ENCODE results near the gene MPG.
"Not testable (repeated sequence)": the region's sequence is repeated elsewhere in the genome, so short reads cannot be mapped to it uniquely, and the experiment has no call there.

MPG gene

DNA sequence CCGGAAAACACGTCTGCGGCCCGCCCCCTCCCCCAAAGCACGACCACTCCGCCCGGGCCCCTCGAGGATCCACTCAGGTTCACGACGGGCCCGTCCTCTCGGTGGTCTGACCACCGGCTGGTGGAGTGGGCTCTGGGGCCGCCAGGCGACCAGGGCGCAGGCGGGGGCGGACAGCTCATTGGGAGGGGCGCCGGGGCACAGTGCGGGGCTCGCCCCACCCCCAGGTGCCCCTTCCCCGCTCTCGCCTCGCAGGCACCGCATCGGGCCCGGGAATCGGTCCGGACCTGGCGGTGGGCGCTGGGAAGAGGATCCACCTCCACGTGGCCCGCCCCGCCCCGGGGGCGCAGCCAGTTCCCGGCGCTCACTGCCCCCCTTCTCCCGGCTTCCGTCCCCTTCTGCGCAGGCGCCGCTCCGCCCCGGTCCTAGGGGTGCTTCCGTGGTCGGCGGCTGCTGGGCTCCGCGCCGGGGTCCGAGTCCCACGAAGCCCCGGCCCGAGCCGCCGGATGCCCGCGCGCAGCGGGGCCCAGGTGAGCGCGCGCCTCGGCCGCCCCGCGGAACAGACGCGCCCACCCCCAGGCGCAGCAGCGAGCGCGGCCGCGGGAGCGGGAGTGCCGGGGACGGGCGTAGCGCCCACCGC, at the start of gene MPG:
MPG (plus strand) TSS at position 419 of the 637 bp plus-strand sequence; CDS start at position 504, 85 bp downstream.
- DNase-seq, result peak; percentile 94

DNA sequence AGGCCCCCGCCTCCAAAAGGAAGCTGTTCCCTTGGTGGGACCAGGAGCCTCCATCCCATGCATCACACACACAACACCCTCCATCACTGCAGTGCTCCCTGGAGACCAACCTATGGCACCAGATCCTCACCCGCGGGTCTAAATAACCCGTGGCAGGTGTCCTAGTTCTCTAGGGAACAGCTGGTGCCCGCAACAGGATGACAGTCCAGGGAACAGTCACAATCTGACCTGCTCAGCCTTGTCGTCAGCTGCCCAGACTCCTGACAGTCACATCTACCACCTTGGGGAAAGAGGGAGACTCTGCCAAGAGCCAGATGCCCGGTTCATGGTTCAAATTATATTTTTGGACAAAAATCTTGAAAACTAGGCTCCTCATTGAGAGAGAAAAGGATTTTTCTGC, 47.4 kb upstream of the MPG start:
- peak; percentile 2 for DNase-seq

DNA sequence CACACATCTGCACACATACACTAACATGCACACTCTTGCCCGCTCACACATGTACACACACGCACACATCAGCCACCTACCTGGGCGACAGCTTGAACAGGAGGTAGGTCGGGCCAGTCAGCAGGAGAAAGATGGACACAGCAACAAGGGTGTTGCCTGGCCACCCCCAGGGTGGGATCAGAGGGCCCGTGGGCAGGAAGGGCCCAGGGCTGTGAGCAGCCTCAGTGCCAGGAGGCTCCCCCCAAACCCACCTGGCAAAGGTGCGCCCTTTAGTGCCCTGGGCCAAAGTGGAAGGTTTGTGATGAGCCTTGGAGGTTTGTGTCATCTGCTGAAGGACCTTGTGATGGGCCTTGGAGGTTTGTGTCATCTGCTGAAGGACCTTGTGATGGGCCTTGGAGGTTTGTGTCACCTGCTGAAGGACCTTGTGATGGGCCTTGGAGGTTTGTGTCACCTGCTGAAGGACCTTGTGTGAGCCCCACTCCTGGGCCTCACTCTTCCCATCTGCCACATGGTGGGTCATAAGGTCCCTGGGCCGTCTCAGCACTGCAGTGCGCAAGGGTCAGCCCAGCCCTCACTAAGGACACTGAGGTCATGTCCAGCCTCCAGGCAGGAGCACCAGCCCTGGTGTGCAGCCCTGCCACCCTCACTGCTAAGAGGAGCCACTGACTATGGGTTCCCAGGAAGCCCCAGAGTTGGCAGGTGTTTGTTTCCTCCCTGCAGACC, 44.7 kb upstream of the MPG start:
- not testable (repeated sequence) for DNase-seq

- peak; percentile 13 for DNase-seq
Observed at GRCh38 chr16:33877-34647, 44.0 kb upstream of the MPG start.

GRCh38 chr16:34648-34987, 43.4 kb upstream of the MPG start:
- peak; percentile 8 for DNase-seq

DNA sequence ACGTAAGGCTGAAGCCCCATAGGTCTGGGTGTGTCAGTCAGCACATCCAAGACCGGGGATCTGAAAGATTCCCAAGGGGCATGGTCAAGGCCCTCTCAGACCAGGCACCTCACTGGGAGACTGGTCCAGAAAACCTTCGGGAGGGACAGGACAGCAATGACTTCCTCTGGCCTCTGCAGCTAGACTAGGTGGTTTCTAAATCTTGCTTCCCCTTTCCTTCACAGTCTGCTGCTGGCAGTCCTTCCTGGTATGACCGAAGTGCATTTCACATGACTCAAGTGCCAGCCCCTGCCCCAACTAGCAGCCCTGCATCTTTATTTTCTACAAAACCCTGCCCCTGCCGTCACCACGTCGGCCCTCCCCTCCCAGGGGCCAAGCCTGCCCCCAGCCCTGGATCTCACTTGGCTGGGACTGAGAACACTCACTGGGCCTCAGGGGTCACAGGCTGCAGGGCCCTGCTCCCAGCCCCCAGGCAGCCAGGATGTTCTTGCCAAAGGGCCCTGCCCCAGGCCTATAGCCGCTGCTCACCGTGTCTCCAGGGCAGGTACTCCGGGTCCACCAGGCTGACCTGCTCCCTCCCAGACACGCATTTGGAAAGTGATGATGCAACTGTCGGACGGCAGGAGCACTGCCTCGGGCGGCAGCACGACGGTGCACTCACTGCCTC, 42.9 kb upstream of the MPG start:
- DNase-seq, result no peak

- DNase-seq, result peak; percentile 4
Observed at GRCh38 chr16:35678-36305, 42.2 kb upstream of the MPG start.

GRCh38 chr16:36336-36984, 41.6 kb upstream of the MPG start:
- no peak for DNase-seq

- no peak for DNase-seq
Observed at GRCh38 chr16:37511-37910, 40.5 kb upstream of the MPG start.

DNA sequence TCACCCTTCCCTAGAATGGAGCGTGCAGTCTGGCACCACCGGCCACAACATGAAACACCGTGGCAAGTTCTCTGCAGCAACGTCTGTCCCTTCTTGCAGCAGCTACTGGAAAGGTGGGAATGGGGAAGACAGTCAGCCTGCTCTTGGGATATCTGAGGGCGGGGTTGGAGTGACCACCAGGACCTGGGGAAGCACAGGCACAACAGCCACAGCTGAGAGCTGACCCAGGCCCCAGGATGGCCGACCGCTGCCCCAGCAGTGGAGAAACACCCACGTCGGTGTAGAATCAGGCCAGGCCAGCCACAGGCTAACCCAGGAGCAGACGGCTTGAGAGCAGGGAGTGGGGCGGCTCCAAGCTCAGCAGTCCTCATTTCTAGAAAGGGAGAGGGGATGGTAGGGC, 39.8 kb upstream of the MPG start:
- not testable (repeated sequence) for DNase-seq

GRCh38 chr16:38941-39892, 38.8 kb upstream of the MPG start:
- no peak for DNase-seq

DNA sequence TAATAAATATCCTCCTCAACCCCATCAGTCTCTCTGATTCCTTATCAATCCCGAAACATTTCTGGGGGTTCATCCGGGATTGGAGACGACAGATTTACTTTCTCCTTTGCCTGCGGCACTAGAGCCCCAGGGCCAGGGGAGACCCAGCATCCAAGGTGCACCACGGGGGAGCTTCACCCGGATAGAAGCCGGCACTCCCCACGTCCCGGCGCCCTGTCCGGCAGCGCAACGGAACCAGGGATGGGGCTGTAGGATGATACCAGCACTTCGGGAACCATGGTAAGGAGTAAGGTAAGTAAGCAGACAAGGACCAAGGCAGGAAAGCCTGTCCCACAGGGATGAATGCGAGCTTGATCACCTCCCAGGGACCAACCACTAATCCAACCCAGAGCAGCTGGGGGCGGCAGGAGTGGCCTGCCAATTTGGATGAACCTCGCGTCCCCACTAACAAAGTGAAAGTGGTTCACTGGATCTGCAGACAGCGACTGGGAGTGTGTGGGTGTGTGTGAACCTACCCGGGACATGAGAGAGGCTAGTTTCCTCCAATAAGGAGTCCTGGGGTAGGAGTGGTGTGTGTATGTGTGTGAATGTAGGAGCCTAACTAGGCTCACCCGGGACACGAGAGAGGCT, 36.5 kb upstream of the MPG start:
- no peak for DNase-seq

GRCh38 chr16:42069-42457, 36.0 kb upstream of the MPG start:
- DNase-seq, result no peak

DNA sequence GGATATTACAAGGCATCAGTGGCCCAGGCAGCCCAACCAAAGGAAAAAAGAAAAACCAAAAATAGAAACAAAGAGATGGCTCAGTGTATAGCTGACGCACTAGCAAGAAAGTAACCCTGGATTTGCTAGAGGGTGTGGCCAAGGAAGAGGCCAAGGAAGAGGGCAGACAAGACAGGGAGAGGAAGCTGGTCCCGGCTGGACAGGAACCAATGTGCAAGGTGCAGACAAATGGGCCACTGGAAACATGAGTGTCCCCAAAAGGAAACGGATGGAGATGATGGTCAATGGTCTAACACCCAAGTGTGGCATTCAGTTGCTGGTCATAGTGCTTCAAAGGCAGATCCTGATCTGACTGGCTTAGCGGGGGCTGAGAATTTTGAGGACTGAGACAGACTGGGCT, 35.3 kb upstream of the MPG start:
- no peak for DNase-seq

- no peak for DNase-seq
Observed at GRCh38 chr16:43294-43693, 34.7 kb upstream of the MPG start.

DNA sequence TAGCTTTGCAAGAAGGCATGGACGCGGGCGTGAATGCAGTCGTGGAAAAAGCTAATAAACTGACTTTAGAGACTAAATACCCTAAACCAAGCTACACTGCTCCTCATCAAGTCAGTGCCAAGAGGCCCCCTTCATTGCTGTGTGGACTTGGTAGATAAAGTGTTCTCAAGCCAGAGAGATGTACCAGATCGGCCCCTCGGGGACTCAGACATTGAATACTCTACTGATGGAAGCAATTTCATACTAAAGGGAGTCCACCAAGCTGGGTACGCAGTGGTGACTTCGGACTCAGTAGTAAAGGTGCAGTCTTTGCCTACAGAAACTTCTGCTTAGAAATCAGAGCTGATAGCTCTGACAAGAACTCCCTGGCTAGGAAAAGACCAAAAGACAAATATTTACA, 33.4 kb upstream of the MPG start:
- DNase-seq, result no peak

GRCh38 chr16:45454-45853, 32.6 kb upstream of the MPG start:
- DNase-seq, result no peak

DNA sequence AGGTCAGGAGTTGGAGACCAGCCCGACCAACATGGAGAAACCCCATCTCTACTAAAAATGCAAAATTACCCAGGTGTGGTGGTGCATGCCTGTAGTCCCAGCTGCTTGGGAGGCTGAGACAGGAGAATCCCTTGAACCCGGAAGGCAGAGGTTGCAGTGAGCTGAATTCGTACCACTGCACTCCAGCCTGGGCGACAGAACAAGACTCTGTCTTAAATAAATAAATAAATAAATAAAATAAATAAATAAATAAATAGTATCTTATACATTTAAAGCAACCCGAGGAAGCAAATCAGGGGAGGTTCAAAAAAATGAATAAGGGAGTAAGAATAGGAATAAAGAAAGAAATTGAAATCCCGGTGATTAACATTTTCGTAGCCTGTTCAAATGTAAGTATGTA, 31.5 kb upstream of the MPG start:
- not testable (repeated sequence) for DNase-seq

- no peak for DNase-seq
Observed at GRCh38 chr16:47234-47633, 30.8 kb upstream of the MPG start.

DNA sequence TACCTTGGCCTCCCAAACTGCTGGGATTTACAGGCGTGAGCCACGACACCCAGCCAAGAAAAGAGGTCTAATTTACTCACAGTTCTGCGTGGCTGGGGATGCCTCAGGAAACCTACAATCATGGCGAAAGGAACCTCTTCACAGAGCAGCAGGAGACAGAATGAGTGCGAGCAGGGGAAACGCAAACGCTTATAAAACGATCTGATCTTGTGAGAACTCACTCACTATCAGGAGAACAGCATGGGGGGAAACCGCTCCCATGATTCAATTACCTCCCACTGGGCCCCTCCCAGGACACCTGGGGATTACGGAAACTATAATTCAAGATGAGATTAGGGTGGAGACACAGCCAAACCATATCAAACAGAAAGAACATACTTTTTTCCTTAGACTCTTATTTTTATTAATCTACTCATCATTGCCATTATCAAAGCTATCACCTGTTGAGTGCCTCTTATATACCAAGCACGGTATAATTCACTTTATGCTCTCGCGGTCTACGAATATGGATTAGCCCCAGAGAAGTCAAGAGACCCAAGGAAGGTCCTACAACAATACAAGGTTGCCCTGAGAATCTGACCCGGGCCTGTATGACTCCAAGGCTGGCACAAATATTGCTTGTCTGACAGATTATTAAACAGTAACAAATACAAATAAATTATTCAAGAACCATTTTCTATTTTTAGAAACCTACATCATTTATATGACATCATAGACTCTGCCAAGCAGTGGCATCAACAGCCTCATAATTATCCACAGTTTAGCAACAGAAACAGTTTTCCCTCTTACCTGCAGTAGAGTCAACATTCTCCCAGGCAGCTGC, 27.0 kb upstream of the MPG start:
- DNase-seq, result no peak
